ENCODE measurements around the gene PFKFB3.

Gene PFKFB3

DNA sequence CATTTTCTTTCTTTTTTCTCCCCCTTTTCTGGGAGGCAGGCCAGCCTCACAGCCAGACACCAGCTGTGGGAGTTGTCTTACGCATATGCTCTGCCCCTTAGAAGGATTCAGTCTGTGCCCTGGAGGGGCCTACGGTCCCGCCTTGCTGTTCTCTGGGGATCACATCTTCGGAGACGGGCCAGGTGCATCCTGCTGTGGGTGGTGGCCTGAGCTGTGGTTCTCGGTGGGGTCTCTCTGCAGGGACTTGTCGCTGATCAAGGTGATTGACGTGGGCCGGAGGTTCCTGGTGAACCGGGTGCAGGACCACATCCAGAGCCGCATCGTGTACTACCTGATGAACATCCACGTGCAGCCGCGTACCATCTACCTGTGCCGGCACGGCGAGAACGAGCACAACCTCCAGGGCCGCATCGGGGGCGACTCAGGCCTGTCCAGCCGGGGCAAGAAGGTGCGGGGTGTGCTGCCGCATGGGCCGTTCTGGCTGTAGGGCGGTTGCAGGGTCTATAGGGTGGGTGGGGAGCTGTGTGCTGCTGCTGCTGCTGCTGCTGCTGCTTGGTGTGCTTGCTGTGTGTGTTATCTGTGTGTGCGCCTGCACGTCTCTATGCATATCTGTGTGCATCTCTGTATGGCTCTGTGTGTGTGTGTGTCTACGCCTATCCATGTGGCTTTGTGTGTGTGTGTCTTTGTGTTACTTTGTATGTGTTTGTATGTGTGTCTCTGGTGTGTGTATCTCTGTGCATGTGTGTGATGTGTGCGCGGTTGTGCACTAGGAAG lies 17.9 kb downstream of the PFKFB3 start:
- no peak for DNase-seq (ENCODE audit: low spot score)

- DNase-seq (ENCODE audit: low spot score), result no peak
Measured at GRCh38 chr10:6221192-6221940, 18.6 kb downstream of the PFKFB3 start.

- no peak for DNase-seq (ENCODE audit: low spot score)
Measured at GRCh38 chr10:6221971-6222751, 19.4 kb downstream of the PFKFB3 start.

GRCh38 chr10:6222755-6223154 lies 20.0 kb downstream of the PFKFB3 start:
- DNase-seq (ENCODE audit: low spot score), result no peak

- DNase-seq (ENCODE audit: low spot score), result no peak
Measured at GRCh38 chr10:6223981-6224380, 21.2 kb downstream of the PFKFB3 start.

DNA sequence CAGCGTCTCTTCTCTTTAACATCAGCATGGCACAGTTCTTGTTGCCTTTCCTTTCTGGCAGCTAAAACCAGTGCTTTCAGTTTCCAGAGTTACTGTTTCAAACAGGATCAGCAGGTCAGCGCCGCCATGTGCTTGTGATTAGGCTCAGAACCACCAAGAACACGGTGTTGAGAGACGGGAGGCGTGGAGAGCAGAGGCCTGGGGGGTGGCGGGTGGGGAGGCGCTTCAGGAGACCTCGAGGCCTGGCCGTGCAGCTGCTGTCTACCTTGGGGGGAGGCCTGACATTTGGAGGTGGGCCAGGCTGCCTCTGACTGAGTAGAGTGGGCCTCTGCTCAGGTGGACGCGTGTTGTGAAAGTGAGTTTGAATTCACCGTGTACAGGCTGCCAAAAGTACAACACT lies 22.0 kb downstream of the PFKFB3 start:
- no peak for DNase-seq (ENCODE audit: low spot score)

DNA sequence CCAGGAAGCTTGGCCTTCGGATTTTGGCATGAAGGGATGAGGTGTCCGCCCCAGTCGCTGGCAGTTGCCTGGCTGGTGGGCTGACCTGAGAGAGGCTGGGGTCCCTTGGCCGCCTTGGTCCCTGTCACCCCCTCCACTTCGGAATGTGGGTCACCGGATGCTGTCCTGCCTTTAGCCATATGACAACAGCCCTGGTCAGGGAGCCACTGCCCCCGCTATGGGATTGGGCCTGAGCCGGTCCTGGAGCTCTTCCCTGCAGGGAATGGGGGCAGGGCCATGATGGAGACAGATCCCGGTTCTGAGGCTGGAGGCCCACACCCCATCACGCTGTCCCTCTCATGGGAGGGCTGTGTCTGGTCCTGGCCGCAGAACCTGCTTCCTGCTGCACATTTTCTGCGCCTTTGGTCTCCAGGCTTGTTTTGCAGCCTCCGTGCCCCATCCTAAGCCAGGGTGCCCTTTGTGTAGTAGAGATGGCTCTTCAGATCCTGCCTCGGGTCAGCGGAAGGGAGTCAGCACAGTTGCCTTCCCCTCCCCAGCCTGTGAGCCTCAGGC lies 22.6 kb downstream of the PFKFB3 start:
- no peak for DNase-seq (ENCODE audit: low spot score)

DNA sequence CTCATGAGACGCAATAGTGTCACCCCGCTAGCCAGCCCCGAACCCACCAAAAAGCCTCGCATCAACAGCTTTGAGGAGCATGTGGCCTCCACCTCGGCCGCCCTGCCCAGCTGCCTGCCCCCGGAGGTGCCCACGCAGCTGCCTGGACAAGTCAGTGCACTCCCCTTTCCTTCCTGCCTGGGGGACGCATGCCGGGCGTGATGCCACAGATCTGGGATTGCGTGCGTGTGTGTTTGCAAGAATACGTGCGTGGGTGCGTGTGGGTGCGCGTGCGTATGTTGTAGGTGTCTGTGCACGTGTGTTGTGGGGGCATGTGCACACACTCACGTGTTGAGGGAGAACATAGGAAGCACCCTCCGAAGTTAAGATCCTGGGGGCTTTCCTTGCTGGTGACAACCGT lies 23.5 kb downstream of the PFKFB3 start:
- DNase-seq (ENCODE audit: low spot score), result no peak

GRCh38 chr10:6227346-6227745 lies 24.6 kb downstream of the PFKFB3 start:
- no peak for DNase-seq (ENCODE audit: low spot score)

DNA sequence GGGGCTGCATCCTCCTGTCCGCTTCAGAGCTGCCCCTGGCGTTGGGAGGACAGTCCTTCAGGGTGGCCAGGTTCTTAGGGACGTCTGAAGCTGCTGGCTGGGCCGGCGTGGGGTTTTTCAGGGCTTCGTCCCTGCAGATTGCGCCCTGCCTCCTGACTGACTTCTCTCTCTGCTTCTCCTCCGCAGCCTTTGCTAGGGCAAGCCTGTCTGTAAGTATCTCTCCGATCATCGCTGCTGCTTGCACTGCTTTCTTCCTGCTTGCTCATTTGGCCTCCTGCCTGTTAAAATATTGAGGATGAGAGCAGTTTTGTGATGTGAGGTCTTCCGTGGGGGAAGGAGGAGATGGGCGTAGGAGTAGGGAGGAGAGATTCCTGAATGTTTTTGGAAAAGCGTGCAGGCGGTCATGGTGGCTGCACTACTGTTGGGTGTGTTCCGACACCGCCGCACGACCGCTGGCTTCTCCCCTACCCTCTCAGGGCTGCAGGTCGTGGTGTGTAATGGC lies 25.3 kb downstream of the PFKFB3 start:
- DNase-seq (ENCODE audit: low spot score), result no peak

GRCh38 chr10:6228647-6229046 lies 25.9 kb downstream of the PFKFB3 start:
- no peak for DNase-seq (ENCODE audit: low spot score)

DNA sequence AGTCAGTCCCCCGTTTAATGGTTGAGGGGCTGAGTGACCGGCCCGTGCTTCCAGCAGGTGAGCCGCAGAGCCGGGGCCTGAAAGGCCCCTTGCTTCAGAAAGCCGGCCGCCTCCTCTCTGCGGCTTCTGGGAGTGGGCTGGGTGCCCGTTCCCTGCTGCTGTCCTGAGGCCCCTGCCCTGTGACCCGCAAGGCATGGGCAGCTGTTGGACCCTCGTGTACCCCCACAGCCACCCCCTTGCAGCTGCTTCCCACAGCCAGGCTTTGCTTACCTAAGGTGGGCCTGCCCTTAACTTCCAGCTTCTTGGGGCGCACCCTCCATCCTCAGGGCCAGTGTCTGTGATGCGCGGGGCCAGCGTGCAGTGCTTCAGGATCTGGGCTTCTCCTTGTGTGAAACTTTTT lies 26.6 kb downstream of the PFKFB3 start:
- DNase-seq (ENCODE audit: low spot score), result no peak

DNA sequence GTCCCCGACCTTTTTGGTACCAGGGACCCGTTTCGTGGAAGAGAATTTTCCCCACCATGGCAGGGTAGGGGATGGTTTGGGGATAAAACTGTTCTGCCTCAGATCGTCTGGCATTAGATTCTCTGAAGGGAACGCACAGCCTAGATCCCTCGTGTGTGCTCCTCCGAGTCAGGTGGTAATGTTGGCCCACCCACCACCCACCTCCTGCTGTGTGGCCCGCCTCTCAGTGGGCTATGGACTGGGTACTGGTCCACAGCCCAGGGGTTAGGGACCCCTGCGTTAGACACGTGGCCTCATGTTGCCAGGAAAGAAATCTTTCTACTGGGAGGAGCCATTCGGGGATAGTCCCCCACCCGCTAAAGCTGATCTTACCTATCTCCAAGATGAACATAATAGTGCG lies 27.0 kb downstream of the PFKFB3 start:
- no peak for DNase-seq (ENCODE audit: low spot score)

- no peak for DNase-seq (ENCODE audit: low spot score)
Measured at GRCh38 chr10:6230315-6230714, 27.6 kb downstream of the PFKFB3 start.

GRCh38 chr10:6231146-6231545 lies 28.4 kb downstream of the PFKFB3 start:
- no peak for DNase-seq (ENCODE audit: low spot score)

GRCh38 chr10:6231730-6232129 lies 29.0 kb downstream of the PFKFB3 start:
- no peak for DNase-seq (ENCODE audit: low spot score)

- DNase-seq (ENCODE audit: low spot score), result no peak
Measured at GRCh38 chr10:6232225-6232807, 29.6 kb downstream of the PFKFB3 start.

DNA sequence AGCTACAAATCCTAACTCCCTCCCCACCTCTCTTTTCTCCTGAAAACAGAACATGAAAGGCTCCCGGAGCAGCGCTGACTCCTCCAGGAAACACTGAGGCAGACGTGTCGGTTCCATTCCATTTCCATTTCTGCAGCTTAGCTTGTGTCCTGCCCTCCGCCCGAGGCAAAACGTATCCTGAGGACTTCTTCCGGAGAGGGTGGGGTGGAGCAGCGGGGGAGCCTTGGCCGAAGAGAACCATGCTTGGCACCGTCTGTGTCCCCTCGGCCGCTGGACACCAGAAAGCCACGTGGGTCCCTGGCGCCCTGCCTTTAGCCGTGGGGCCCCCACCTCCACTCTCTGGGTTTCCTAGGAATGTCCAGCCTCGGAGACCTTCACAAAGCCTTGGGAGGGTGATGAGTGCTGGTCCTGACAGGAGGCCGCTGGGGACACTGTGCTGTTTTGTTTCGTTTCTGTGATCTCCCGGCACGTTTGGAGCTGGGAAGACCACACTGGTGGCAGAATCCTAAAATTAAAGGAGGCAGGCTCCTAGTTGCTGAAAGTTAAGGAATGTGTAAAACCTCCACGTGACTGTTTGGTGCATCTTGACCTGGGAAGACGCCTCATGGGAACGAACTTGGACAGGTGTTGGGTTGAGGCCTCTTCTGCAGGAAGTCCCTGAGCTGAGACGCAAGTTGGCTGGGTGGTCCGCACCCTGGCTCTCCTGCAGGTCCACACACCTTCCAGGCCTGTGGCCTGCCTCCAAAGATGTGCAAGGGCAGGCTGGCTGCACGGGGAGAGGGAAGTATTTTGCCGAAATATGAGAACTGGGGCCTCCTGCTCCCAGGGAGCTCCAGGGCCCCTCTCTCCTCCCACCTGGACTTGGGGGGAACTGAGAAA lies 30.4 kb downstream of the PFKFB3 start:
- no peak for DNase-seq (ENCODE audit: low spot score)

- no peak for DNase-seq (ENCODE audit: low spot score)
Measured at GRCh38 chr10:6233725-6234277, 31.1 kb downstream of the PFKFB3 start.

DNA sequence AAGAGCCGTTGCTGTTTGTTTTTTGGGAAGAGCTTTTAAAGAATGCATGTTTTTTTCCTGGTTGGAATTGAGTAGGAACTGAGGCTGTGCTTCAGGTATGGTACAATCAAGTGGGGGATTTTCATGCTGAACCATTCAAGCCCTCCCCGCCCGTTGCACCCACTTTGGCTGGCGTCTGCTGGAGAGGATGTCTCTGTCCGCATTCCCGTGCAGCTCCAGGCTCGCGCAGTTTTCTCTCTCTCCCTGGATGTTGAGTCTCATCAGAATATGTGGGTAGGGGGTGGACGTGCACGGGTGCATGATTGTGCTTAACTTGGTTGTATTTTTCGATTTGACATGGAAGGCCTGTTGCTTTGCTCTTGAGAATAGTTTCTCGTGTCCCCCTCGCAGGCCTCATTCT lies 31.6 kb downstream of the PFKFB3 start:
- DNase-seq (ENCODE audit: low spot score), result no peak
